Measurements from ENCODE around the gene CCIN.

- TF ChIP-seq CTCF (IDR thresholded peaks at IDR 0.05), result peak in 5 of 6 experiments; percentile 14 to 36 (median 26)
- peak; percentile 55 to 60 for TF ChIP-seq POLR2A (IDR thresholded peaks at IDR 0.05)
These were observed 32.8 kb upstream of the CCIN start, which contains the start of gene GLIPR2 for GRCh38 chr9:36136272-36136893.

All from Peyer's patch (tissue), 4 donors.